Left renal cortex interstitium (tissue), 4 donors: Measurements from ENCODE around the gene SLC6A3. TPM values are rescaled to one million over a fixed set of nuclear protein-coding genes. Genes with fewer than 3 reads are reported as not detected.

Source experiments
- DNase-seq, 4 donors: peaks; one replicate each; pipeline ENCODE4 v3.0.0-alpha.2; 2013; ENCODE audit warnings: low read depth in 4 of 4, low spot score in 2 of 4, missing footprints in 1 of 4
- polyA plus RNA-seq, 4 donors: library from polyadenylated mRNA; unstranded; fragments of 120-200 nt; gene quantifications; one replicate each; pipeline ENCODE4 v1.2.1, GENCODE V29; 2013; ENCODE audit not compliant: insufficient read length in 4 of 4

SLC6A3 gene
- polyA plus RNA-seq, 4 donors = 0.56 to 0.88 (median 0.67) TPM

DNA sequence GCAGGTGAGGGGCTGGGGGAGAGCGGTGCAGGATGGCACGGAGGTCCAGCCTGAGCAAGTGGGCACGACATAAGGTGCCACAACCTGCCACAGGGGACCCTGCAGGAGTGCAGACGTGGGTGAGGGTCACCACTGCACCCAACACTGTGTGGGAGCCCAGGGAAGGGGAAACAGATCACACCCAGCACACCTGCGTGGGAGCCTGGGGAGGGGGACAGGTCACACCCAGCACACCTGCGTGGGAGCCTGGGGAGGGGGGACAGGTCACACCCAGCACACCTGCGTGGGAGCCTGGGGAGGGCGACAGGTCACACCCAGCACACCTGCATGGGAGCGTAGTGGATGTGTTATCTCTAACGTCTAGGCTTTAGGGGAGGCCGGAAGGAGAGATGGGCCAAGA, 53.0 kb downstream of the SLC6A3 start:
- DNase-seq = no peak

DNA sequence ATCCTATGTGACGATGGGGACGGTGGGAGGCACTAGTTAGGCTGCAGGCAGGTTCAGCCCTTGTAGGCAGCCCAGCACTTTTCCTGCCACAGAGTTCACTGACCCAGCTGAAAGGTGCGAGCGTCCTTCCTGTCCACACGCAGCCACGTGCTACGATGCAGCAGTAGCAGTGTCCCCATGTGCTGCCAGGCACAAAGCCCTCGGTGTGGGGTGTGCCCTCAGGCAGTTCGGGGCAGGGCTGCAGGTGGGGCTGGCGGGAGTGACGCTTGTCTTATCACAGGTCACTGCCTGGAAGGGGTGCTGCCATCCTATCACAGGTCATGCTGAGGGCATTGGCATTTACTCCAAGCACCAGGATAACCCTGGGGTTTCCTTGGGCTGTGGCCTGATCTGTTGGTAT, 53.5 kb downstream of the SLC6A3 start:
- DNase-seq = no peak

DNA sequence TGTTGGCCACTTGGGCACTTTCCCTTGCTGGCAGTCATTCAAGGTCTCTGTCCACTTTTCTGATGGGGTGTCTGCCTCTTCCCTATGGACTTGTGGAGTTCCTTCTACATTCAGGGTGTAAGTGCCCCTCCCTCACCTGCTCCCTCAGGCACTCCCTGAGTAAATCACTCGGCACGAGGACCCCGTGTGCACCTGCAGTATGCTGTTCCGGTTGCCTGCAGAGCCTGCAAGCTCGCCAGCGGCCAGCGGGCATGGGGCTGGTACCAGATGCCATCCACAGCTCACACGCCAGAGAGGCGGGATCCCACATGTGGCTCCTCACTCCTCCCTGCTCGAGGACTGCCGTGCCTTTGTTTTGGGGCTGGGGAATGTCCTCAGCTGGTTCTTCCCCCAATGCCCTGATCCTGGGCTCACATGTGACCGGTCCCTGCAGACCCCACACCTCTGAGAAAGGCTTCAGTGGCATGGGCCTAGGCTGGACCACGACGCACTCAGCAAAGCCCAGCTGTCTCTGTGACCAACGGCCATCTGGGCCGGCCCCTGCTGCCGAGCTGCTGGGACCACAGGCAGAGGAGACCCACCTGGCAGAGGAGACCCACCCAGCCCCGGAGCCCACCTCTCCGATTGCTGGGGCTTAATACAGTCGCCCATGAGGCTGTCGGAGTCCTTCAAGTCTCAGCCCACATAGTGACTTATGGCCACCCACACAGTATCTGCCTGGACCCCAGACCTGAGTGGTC, 54.2 kb downstream of the SLC6A3 start:
- DNase-seq = no peak

DNA sequence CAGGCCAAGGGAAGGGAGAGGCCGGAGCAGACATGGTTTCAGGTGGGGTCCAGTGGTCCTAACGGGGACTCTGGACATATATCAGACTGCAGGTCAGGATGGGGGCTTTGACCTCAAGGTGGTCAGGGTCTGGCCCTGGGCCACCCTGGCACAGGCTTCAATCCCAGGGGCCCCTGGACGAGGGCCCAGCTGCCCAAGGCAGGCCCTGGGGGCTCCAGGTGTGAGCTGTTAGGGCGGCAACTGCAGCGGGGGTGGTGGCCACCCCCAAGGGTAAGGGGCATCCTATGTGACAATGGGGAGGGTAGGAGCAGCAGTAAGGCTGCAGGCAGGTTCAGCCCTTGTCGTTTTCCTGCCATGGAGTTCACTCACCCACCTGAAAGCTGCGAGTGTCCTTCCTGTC, 54.9 kb downstream of the SLC6A3 start:
- no peak for DNase-seq

DNA sequence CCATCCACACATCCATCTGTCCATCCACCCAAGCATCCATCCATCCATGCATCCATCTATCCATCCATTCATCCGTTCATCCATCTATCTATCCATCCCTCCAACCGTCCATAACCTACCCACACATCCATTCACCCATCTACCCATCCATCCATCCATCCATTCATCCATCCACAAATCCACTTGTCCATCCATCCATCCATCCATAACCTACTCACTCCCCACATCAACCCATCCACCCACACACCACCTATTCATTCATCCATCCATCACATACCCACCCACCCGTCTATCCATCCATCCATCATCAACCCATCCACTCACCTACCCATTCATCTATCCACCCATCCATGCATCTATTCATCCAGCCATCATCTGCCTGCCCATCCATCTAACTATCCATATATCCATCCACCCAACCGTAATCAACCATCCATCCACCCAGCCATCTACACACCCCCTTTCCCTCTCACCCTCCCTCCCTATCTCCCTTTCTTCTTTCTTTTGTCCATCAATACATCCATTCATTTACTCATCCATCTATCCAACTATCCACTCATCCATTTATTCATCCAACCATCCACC, 56.8 kb downstream of the SLC6A3 start:
- DNase-seq = no peak

DNA sequence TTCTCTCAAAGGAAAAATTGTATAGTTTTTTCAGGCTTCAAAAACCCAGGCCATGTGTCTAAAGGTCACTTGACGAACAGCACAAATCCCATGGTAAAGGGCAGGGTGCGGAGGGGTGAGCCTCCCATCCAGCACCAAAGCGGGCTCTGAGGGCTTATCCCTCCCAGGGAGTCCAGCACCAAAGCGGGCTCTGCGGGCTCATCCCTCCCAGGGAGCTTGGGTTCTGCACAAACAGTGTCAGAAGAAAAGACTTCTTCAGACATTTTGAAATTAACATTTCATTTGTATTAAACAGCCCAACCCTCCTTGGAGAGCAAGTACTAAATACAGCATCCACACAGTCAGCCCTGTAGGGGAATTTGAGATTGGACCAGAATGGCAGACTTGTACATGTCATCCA, 57.4 kb downstream of the SLC6A3 start:
- no peak for DNase-seq

DNA sequence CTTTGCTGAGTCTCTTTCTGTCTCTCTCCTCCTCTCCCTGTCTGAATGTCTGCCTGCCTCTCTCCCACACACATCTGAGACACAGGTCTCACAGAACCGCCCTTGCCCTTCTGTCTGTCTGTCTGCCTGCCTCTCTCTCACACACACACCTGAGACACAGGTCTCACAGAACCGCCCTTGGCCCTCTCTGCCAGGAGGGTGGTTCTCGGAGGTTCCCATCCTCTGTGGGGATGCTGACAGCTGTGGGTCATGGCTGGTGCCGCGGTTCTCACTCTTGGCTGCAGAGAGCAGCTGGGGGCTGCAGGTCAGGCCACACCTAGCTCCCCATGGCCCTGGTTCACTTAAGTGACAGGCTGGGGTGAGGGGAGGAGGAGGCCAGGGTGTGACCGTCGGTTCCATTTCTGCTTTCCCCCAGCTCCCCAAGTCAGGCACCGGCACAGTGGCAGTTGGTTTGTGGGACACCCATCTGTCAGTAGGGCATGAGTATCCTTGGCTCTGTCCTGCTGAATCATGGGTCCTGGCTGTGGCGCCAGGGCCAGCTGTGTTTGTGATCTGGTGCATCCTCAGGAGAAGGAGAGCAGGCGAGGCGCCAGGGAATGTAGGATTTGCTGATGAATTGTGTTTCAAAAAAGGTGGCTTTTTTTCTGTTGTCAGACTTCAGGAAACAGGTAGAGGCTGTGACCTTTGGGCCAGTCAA, 58.0 kb downstream of the SLC6A3 start:
- DNase-seq = no peak

DNA sequence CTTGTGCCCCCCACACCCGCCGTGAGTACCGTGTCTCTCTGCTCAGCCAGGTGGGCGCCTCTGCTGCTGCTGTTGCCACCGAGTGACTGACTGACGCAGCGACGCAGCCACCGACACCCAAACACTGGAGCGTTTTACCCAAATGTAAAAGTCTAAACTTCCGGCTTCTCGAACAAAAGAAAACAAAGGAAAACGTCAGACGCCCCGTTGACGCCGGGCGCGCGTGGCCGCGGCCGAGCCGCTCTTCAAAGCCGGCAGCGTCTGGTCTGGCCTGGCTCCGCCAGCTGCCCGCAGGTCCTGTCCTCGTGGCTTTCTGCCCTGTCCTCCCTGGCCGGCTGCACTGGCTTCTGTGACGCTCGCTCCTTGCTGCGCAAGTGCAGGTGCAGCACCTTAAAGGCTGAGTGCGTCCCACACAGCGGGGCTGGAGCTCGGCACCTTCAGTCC, 58.9 kb downstream of the SLC6A3 start:
- peak in 1 of 4 donors; percentile 25 for DNase-seq

DNA sequence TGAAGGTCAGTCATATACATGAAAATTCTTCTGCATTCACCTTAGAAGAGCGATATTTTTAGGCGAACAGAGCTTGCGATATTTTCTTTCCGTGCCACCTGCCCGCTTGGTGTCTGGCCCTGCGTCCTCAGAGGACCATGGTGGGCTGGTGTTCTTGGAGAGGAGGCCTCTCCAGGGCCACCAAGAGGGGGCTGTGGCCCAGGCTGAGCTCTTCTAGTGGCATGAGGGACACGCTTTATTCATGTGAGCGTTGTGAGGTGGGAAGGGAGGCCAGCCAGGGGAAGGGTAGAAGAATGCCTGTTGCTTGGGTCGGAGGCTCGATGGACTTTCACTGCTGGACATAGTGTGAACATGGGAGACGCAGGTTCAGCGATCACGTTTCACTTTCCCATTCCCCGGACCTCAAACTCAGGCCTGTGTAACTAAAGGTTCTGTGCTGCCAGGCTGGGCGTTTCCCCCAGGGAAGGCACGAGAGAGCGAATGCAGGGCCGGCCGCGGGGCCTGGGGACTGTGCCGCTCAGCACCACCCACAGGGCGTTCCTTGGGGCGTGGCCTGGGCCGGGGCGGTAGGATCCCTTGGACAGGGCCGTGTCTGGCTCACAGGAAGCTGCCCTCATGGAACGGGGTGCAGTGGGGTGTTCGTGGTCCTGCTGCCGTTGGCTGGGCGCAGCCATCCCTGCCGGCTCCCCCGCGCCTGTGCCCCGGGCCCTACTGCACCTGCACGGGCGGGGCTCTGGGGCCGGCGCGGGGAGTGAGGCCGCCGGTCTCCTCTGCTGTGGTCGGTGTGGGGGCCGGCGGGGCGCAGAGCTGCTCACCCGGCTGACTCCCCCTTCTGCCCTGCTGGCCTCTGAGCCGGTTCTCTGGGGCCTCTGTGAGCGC, 59.6 kb downstream of the SLC6A3 start:
- DNase-seq = peak in 3 of 4 donors; percentile 36 to 38 (median 36)

DNA sequence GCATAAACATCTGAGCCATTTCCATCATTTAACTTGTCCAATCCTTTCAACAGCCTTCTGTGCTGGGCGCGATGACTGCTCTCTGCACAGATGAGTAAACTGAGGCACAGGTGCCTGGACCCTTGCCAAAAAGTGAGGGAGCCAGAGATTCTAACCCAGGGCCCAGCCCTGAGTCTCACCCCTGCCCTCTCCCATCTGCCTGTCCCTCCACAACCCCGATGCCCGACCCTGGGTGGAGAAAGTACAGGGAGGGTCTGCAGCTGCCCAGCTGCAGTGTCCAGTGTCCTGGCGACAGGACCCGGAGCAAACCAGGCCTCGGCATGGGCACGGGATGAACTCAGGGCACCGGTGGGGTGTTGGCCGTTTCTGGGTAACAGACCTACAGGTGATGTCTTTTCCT, 60.7 kb downstream of the SLC6A3 start:
- no peak for DNase-seq

DNA sequence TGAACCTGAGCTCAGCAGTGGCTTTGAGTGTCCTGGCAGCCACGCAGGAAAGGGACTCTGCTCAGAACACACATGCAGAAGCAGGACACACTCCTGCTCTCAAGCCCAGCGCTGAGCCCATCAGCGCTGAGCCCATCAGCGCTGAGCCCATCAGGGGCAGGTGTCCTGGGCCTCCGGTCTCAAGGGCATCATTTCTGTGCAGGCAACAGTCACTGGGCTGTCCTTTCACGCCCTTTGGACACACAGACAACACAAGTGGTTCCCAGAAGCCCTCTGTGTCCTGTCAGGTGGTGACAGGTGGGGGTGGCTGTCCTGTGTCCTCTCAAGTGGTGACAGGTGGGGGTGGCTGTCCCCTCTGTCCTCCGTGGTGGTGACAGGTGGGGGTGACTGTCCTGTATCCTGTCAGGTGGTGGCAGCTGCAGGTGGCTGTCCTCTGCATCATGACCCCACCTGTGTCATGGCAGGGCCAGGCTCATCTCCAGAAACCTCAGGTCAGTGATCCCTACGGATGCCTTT, 61.3 kb downstream of the SLC6A3 start:
- DNase-seq = no peak

DNA sequence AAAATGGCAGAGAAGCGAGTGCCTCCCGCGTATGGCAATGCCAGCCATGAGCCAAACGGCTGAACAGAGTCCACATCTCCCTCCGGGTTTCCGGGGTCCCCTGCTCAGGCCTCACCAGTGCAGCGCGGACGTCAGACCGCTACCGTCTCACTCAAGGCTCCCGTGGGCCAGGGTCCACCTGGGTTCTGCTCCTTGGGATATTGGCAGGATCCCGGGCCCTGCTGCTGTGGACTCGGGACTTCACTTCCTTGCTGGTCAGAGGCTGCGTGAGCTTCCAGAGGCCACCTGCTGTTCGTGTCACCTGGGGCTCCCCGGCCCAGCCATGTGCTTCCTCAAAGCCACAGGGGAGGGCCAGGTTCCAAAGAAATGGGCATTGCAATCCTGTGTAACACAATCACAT, 61.9 kb downstream of the SLC6A3 start:
- DNase-seq = no peak

DNA sequence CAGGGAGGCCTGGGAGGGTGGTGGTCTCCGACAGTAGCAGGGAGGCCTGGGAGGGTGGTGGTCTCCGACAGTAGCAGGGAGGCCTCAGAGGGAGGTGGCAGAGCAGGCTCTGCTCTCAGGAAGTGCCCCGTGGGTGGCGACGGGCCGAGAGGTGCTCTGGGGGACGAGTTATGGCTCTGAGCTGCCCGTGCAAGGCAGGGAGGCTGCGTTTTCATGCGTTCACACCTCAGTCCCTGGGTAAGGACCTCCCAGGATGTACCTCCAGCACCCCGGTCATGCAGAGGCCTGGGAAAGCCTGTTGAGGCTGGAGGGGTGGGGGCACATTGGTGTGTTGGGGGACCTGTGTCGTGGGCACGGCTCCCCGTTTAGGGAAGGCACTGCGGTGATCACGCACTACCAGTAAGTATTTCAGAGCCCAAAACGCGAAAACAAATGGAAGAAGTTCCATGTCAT, 63.0 kb downstream of the SLC6A3 start:
- no peak for DNase-seq

DNA sequence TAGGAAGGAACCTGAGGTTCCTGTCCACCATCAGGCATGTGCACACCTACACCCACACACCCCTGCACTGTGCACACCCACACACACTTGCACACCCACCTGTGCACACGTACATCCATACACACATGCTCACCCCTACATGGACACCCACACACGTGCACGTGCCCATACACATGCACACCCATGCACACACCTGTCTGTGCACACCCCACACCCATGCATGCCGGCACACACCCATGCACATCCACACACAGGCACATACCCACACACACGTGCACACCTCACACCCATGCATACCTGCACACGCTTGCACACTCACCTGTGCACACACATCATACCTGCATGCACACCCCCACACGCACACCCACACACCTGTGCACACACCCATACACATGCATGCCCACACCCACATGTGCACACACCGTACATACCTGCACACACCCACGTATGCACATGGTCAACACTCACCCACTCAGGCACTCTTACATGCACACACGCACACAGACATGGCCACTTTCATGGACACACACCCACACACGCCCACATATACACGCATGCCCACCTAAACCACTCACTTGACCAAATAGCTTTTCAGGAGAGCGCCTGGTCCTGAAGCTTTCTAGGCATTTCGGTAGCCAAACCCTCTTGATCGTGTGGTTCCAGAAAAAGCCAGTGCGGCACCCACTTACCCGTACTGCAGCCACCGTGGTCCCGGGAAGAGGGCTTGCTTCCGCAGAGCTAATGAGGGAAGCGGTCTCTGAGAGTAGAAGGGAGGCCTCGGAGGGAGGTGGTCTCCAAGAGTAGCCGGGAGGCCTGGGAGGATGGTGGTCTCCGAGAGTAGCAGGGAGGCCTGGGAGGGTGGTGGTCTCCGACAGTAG, 63.6 kb downstream of the SLC6A3 start:
- no peak for DNase-seq

DNA sequence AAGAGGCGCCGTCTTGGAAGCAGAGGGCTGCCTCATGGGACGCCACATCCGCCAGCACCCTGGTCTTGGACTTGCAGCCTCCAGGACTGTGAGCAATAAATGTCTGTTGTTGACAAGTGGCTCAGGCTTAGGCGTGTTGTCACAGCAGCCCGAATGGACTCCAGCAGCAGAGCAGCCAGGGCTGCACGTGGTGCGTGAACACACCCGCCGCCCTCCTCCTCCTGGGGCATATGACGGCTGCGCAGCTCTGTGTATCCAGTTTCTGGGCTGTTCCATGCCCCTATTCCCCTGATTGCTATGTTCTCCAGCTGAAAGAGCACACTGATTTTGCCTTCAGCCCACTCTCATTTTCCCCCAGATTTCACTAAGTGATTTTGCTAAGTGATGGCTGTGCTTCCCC, 64.3 kb downstream of the SLC6A3 start:
- no peak for DNase-seq

DNA sequence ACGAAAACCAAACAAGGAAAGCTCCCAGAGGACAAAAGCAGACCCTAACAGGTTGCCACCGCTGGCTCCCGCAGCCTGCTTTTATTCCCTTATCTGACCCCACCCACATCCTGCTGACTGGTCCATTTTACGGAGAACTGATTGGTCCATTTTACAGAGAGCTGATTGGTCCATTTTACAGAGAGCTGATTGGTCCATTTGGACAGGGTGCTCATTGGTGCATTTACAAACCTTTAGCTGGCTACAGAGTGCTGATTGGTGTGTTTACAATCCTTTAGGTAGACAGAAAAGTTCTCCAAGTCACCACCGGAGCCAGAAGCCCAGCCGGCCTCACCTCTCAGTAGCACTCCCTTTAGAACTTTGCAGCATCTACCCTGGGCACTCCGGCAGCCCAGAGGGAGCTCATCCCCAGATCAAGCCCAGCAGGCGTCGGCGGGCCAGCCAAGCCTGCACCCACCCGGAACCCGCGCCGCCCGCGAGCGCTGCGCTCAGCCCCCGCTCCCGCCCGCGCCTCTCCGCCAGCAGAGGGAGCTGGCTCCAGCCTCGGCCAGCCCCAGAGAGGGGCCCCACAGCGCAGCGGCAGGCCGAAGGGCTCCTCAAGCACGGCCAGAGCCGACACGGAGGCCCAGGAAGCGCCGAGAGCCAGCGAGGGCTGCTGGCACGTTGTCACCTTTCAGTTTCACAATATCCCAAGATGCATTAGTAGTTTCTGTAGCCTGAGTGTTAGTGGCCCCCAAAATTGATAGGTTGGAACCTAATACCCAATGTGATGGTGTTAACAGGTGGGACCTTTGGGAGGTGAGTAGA, 65.0 kb downstream of the SLC6A3 start:
- DNase-seq = no peak

DNA sequence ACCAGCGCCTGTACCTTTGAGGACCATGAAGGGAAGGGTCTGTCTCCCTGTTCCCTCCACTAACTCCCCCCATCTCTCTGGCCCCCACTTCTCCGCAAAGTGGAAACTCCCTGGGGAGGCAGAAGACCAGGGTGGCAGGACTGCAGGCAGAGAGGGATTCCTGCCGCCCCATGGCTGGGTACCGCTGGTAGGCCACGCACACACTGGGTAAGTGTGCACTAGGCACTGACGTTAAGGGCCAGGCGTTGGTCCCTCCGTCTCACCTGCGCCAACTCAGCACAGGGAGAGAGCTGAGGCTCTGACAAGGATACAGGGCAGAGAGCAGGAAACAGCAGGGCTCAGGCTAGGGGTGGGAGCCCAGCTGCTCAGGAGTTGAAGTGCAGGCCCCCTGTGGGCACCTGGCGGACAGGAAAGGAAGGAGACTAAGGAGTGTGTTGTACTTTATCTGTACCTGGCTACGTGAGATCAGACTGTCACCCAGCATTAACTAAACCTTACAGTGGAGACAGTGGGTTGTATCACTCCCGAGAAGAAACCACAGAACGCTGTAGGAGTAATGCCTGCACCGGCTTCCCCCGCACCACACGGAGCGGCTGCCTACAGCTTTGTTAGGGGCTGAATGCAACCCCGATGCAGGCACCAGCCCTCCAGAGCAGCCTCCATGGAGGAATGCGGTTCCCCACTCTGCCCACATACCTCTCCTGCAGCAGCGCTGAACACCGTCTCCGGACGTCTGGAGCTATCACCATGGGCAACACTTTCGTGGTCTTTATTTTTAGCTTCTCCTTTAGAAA, 66.2 kb downstream of the SLC6A3 start:
- no peak for DNase-seq

DNA sequence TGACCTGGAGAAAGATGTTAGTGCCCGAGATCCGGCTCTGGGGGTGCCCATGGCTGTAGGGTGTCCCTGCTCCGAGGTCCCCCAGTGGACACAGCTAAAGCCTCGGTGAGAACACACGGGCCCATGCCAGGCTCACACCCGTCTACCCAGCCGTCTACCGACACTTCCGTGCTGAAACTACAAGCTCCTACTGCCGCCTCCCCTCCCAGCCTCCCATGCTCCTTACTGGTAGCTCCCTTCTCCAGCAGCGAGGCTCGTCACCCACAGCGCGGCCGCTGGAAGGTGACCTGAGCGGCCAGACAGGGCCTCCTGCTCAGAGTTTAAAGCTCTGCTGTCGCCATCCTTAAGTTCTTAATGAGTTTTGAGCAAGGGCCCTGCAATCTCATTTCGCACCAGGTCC, 67.1 kb downstream of the SLC6A3 start:
- no peak for DNase-seq
